IMR-90 (cell line): Measurements from ENCODE around the gene GALNT9. TPM values are rescaled to one million over a fixed set of nuclear protein-coding genes. Genes with fewer than 3 reads are reported as not detected.
"Not testable (repeated sequence)": the region's sequence is repeated elsewhere in the genome, so short reads cannot be mapped to it uniquely, and the experiment has no call there.

ENCODE experiments used
- ATAC-seq: fragments of 200-7000 bp; cut with Tn5 transposase; 2 replicates; pipeline ENCODE4 v1.9.1; 2020; ENCODE audit warnings: low read depth, mild to moderate bottlenecking, moderate library complexity
- BruUV-seq: library from RNA; stranded (reverse); fragments of 400-500 nt; replicated peaks from 2 replicates; lab custom pipeline; 2021; lab: Mats Ljungman, UMichigan
- CTCF ChIA-PET: fragments of 300-600 bp; formaldehyde crosslinking; extraction: SDS; loops from one replicate; lab custom pipeline; 2021; ENCODE audit warnings: antibody characterized with exemption; lab: Yijun Ruan, JAX
- POLR2A ChIA-PET: fragments of 300-600 bp; sonication (Branson Sonifier 250); formaldehyde crosslinking; loops from one replicate; lab custom pipeline; 2022; ENCODE audit warnings: antibody characterized with exemption; ENCODE audit not compliant: unreplicated experiment; lab: Charles Lee
- DNase-seq: peaks from one replicate; pipeline ENCODE4 v3.0.0; 2013
- H2AFZ ChIP-seq: replicated peaks from 2 replicates; pipeline ENCODE3; 2013; ENCODE audit warnings: low read length, mild to moderate bottlenecking; ENCODE audit not compliant: poor library complexity
- H2AK5ac ChIP-seq: 2 replicates; pipeline ENCODE4 v1.6.1; 2013; ENCODE audit warnings: low read depth, low read length, inconsistent platforms
- H2AK9ac ChIP-seq: replicated peaks from 2 replicates; pipeline ENCODE3; 2013; ENCODE audit warnings: mild to moderate bottlenecking, low read depth, low read length, moderate library complexity; ENCODE audit not compliant: poor library complexity
- H2BK120ac ChIP-seq: 2 replicates; pipeline ENCODE4 v1.6.1; 2013; ENCODE audit warnings: low read depth, low read length, inconsistent platforms
- H2BK15ac ChIP-seq: 3 replicates; pipeline ENCODE4 v1.6.1; 2013; ENCODE audit warnings: low read depth, low read length, inconsistent platforms
- H2BK20ac ChIP-seq: 2 replicates; pipeline ENCODE4 v1.6.1; 2013; ENCODE audit warnings: low read depth, mild to moderate bottlenecking, inconsistent platforms, low read length, moderate library complexity
- H2BK5ac ChIP-seq: 2 replicates; pipeline ENCODE4 v1.6.1; 2013; ENCODE audit warnings: mild to moderate bottlenecking, low read depth, low read length, inconsistent platforms; ENCODE audit not compliant: poor library complexity, severe bottlenecking
- H3K14ac ChIP-seq: replicated peaks from 2 replicates; pipeline ENCODE4 v1.6.1; 2013; ENCODE audit warnings: low read depth, low read length, inconsistent platforms
- H3K18ac ChIP-seq: 2 replicates; pipeline ENCODE4 v1.6.1; 2013; ENCODE audit warnings: low read depth, low read length, control low read depth
- H3K23ac ChIP-seq: 2 replicates; pipeline ENCODE4 v1.6.1; 2013; ENCODE audit warnings: low read depth, low read length, inconsistent platforms
- H3K27ac ChIP-seq: 2 replicates; pipeline ENCODE4 v1.5.1; 2013; ENCODE audit warnings: mild to moderate bottlenecking, control low read depth, low read length; ENCODE audit not compliant: insufficient read depth
- H3K27me3 ChIP-seq: 2 replicates; pipeline ENCODE4 v1.6.1; 2013; ENCODE audit warnings: low read length; ENCODE audit not compliant: control insufficient read depth, insufficient read depth
- H3K36me3 ChIP-seq: 2 replicates; pipeline ENCODE4 v1.6.1; 2013; ENCODE audit warnings: low read length, mixed read lengths; ENCODE audit not compliant: control insufficient read depth, insufficient read depth
- H3K4ac ChIP-seq: 2 replicates; pipeline ENCODE4 v1.6.1; 2013; ENCODE audit warnings: low read depth, low read length, inconsistent platforms
- H3K4me1 ChIP-seq: 2 replicates; pipeline ENCODE4 v1.6.1; 2013; ENCODE audit warnings: low read length, mixed read lengths; ENCODE audit not compliant: control insufficient read depth, insufficient read depth
- H3K4me2 ChIP-seq: 2 replicates; pipeline ENCODE4 v1.6.1; 2013; ENCODE audit warnings: low read depth, mild to moderate bottlenecking, control low read depth, low read length, moderate library complexity
- H3K4me3 ChIP-seq: 2 replicates; pipeline ENCODE4 v1.5.1; 2013; ENCODE audit warnings: low read depth, mild to moderate bottlenecking, control low read depth, low read length, moderate library complexity; ENCODE audit not compliant: insufficient read depth
- H3K56ac ChIP-seq: 2 replicates; pipeline ENCODE4 v1.6.1; 2013; ENCODE audit warnings: low read length, inconsistent platforms; ENCODE audit not compliant: insufficient read depth; ENCODE audit errors: extremely low read depth
- H3K79me1 ChIP-seq, 2 experiments: 2 replicates each; pipeline ENCODE4 v1.6.1; 2013; ENCODE audit warnings: low read length in 2 of 2, inconsistent platforms in 1 of 2, low read depth in 1 of 2
- H3K9ac ChIP-seq: 2 replicates; pipeline ENCODE4 v1.6.1; 2013; ENCODE audit warnings: low read depth, low read length, control low read depth
- H3K9me1 ChIP-seq: 2 replicates; pipeline ENCODE4 v1.6.1; 2013; ENCODE audit warnings: low read length, inconsistent platforms; ENCODE audit not compliant: insufficient read depth
- H3K9me3 ChIP-seq: 2 replicates; pipeline ENCODE4 v1.6.1; 2013; ENCODE audit warnings: low read length; ENCODE audit not compliant: control insufficient read depth, insufficient read depth
- H4K20me1 ChIP-seq: 2 replicates; pipeline ENCODE4 v1.6.1; 2013; ENCODE audit warnings: low read length, inconsistent platforms; ENCODE audit not compliant: insufficient read depth
- H4K5ac ChIP-seq: 2 replicates; pipeline ENCODE4 v1.6.1; 2013; ENCODE audit warnings: mild to moderate bottlenecking, low read depth, low read length, control low read depth
- H4K8ac ChIP-seq, 2 experiments: 2 replicates each; pipeline ENCODE4 v1.6.1; 2013; ENCODE audit warnings: low read depth in 2 of 2, low read length in 2 of 2, control low read depth in 1 of 2, inconsistent platforms in 1 of 2
- H4K91ac ChIP-seq: 2 replicates; pipeline ENCODE4 v1.6.1; 2013; ENCODE audit warnings: low read depth, low read length, inconsistent platforms; ENCODE audit not compliant: insufficient read depth
- WGBS, 2 experiments: methylation state at CpG; one replicate each; pipeline versions ENCODE4 v1.1.5 to v1.1.7; 2013; ENCODE audit warnings: missing lambda C conversion rate in 2 of 2; ENCODE audit not compliant: insufficient read length in 1 of 2; ENCODE audit errors: extremely low coverage in 2 of 2; 5-methylcytosine and 5-hydroxymethylcytosine counted together
- dilution Hi-C: fragments of 300-500 bp; cut with HindIII; formaldehyde crosslinking; loops from one replicate; pipeline ENCODE4 v1.14.3; 2018; ENCODE audit warnings: low sequenced_read_pairs; ENCODE audit not compliant: unreplicated experiment
- in situ Hi-C: fragments of 300-500 bp; cut with MboI; formaldehyde crosslinking; loops from 3 replicates; pipeline ENCODE4 v1.14.3; 2019; ENCODE audit warnings: low sequenced_read_pairs, inconsistent platforms, mixed read lengths
- intact Hi-C: fragments of 100-400 bp; cut with micrococcal nuclease; formaldehyde crosslinking; loops from 2 replicates; pipeline ENCODE4 v1.10.0; 2022
- polyA plus RNA-seq, 3 experiments: library from polyadenylated mRNA; depleted of rRNA; stranded (reverse); fragments of >200 nt; gene quantifications; 2 replicates each; pipeline ENCODE4 v1.2.3, GENCODE V29; 2012; ENCODE audit warnings: low replicate concordance in 1 of 3
- total RNA-seq: library from RNA; depleted of rRNA; stranded (reverse); fragments of >200 nt; gene quantifications from 2 replicates; pipeline ENCODE4 v1.2.3, GENCODE V29; 2012

GALNT9 gene
- total and polyA plus RNA-seq, 2 of the 4 experiments (the other 2 are of a cell fraction), result under 0.01 to 0.12 TPM

- dilution Hi-C loops, H3K4ac ChIP-seq, intact Hi-C loops, H3K14ac ChIP-seq, H2BK15ac ChIP-seq, H2BK5ac ChIP-seq, BruUV-seq, H3K23ac ChIP-seq, H2BK20ac ChIP-seq, H2AK9ac ChIP-seq, H3K56ac ChIP-seq, H4K5ac ChIP-seq, CTCF ChIA-PET, H3K27ac ChIP-seq, H3K79me1 ChIP-seq, H3K4me1 ChIP-seq, H3K27me3 ChIP-seq, H3K9me1 ChIP-seq, H3K4me3 ChIP-seq, H4K8ac ChIP-seq, H4K20me1 ChIP-seq, ATAC-seq, H3K9me3 ChIP-seq, H3K18ac ChIP-seq, H3K36me3 ChIP-seq, H3K9ac ChIP-seq, H3K4me2 ChIP-seq, H2AFZ ChIP-seq, in situ Hi-C loops, POLR2A ChIA-PET, H4K91ac ChIP-seq, H2BK120ac ChIP-seq, DNase-seq, H2AK5ac ChIP-seq: not testable (repeated sequence)
- WGBS, 2 experiments, result no CpG with 5 or more reads among the region's 28 CpGs
Measured at GRCh38 chr12:132304866-132305265, 24.5 kb downstream of the GALNT9 start.

- intact Hi-C loops, CTCF ChIA-PET, H4K20me1 ChIP-seq, H2AFZ ChIP-seq, H3K36me3 ChIP-seq, dilution Hi-C loops, H3K4ac ChIP-seq, H2BK120ac ChIP-seq, POLR2A ChIA-PET, H3K27ac ChIP-seq, H3K9me3 ChIP-seq, H4K91ac ChIP-seq, H3K14ac ChIP-seq, H4K5ac ChIP-seq, H3K4me2 ChIP-seq, H3K9me1 ChIP-seq, H2AK5ac ChIP-seq, H3K18ac ChIP-seq, in situ Hi-C loops, H3K56ac ChIP-seq, H2AK9ac ChIP-seq, H4K8ac ChIP-seq, H3K9ac ChIP-seq, H3K4me3 ChIP-seq, H3K23ac ChIP-seq, H2BK5ac ChIP-seq, ATAC-seq, H3K27me3 ChIP-seq, H3K4me1 ChIP-seq, H3K79me1 ChIP-seq, H2BK15ac ChIP-seq, DNase-seq, H2BK20ac ChIP-seq, BruUV-seq: not testable (repeated sequence)
- WGBS, 2 experiments, result 100% methylated on average over 1 of the region's 30 CpGs; no CpG with 5 or more reads in 1 of the 2 experiments
Measured at GRCh38 chr12:132303853-132304373, 25.5 kb downstream of the GALNT9 start.
